Astrocyte of the cerebellum (primary cell): Measurements from ENCODE around the gene RREB1.

ENCODE experiments used
- DNase-seq: peaks from one replicate; pipeline ENCODE4 v3.0.0-alpha.2; 2011; ENCODE audit warnings: low read depth
- H3K4me3 ChIP-seq: 2 replicates; pipeline ENCODE4 v1.5.1; 2011; ENCODE audit warnings: mild to moderate bottlenecking, low read depth, low read length, moderate library complexity
- in situ Hi-C: cut with HindIII; loops from 2 replicates; pipeline ENCODE4 v1.10.0; 2017; ENCODE audit warnings: low sequenced_read_pairs
- TF ChIP-seq, protein P1 (sequence below): IDR thresholded peaks from 2 replicates; pipeline ENCODE4 v1.5.1; 2012; ENCODE audit warnings: low read length, low read depth, moderate library complexity, mild to moderate bottlenecking; ENCODE audit errors: missing control alignments

The RREB1 gene

DNA sequence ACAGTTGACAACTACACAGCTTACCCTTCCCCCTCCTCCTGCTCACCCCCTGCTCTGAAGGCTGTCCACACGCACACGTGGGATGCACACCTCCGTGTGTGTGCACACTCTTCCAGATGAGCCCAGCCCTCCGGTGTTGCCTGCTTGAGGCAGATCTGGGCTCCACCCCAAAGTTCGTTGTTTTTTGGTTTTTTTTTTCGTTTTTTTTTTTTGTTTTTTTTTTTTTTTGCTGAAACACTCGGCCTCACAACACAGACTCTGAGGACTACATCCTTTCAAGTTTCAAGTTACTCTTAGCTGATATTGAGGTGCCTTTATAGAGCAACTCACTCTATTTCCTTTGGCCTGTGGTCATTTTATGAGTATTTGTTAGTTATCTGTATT, 88.2 kb downstream of the RREB1 start:
- H3K4me3 ChIP-seq = no peak overlapping the region
- in situ Hi-C loops = loop anchor here (5.0 kb wide), 1 partner anchor 56 kb away; no protein-coding TSS in a partner anchor
- no peak for DNase-seq
- TF ChIP-seq, protein P1, sequence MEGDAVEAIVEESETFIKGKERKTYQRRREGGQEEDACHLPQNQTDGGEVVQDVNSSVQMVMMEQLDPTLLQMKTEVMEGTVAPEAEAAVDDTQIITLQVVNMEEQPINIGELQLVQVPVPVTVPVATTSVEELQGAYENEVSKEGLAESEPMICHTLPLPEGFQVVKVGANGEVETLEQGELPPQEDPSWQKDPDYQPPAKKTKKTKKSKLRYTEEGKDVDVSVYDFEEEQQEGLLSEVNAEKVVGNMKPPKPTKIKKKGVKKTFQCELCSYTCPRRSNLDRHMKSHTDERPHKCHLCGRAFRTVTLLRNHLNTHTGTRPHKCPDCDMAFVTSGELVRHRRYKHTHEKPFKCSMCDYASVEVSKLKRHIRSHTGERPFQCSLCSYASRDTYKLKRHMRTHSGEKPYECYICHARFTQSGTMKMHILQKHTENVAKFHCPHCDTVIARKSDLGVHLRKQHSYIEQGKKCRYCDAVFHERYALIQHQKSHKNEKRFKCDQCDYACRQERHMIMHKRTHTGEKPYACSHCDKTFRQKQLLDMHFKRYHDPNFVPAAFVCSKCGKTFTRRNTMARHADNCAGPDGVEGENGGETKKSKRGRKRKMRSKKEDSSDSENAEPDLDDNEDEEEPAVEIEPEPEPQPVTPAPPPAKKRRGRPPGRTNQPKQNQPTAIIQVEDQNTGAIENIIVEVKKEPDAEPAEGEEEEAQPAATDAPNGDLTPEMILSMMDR = no peak

- in situ Hi-C loops = loop anchor here (5.0 kb wide), 1 partner anchor 56 kb away; no protein-coding TSS in a partner anchor
- TF ChIP-seq, protein P1 = no peak
- DNase-seq = no peak
- no peak overlapping the region for H3K4me3 ChIP-seq
Observed at GRCh38 chr6:7196685-7197283, 89.0 kb downstream of the RREB1 start.

DNA sequence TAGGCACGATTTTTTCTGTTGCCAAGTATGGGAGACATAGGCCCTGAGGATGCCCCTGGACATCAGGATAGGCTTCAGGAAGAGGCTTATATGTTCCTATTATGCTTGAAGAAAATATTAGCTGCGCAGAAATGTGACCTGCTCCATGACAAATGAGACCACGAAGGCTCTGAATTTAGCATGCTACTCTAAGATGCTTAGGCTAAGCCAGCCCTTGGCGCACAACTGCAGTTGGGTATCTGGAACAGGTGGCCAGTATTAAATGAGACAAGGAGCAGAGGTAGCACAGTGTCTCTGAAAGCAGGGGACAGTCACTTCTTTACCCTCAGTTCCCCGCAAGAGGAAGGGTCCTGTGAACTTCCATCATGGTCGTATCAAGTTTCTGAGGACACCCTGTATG, 90.0 kb downstream of the RREB1 start:
- in situ Hi-C loops = loop anchor here (5.0 kb wide), 1 partner anchor 55 kb away; no protein-coding TSS in a partner anchor

GRCh38 chr6:7198833-7199800, 91.4 kb downstream of the RREB1 start:
- in situ Hi-C loops = loop anchor here (5.0 kb wide), 1 partner anchor 53 kb away; no protein-coding TSS in a partner anchor
- H3K4me3 ChIP-seq = no peak overlapping the region
- TF ChIP-seq, protein P1 = no peak
- no peak for DNase-seq

More for the DNA sequence above, 90.0 kb downstream of the RREB1 start:
- TF ChIP-seq, protein P1 = no peak
- H3K4me3 ChIP-seq = no peak overlapping the region
- no peak for DNase-seq

GRCh38 chr6:7200598-7201443, 93.1 kb downstream of the RREB1 start:
- DNase-seq = no peak
- TF ChIP-seq, protein P1 = no peak
- no peak overlapping the region for H3K4me3 ChIP-seq
- in situ Hi-C loops = no loop called here

DNA sequence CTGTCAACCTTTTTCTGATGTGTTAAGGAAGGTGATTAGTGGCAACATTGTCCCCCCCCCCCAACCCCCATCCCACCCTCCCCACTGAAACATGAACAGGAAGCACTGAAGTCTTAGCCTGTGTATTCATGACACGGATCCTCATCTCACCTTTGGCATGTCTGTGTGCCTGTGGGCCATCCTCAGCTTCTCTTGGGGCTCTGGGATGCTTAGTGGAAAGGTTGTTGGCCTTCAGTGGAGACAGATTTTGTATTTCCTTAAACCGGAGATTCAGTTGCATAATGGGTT, 93.6 kb downstream of the RREB1 start:
- no peak overlapping the region for H3K4me3 ChIP-seq
- no peak for DNase-seq
- in situ Hi-C loops = no loop called here
- TF ChIP-seq, protein P1 = no peak
